ENCODE measurements around the gene AVEN.

Gene AVEN

GRCh38 chr15:33994005-33994615 is 44.9 kb downstream of the AVEN start:
- in situ Hi-C loops (cut with HindIII; ENCODE audit: low pct_ligation_motif_present, low sequenced_read_pairs) = loop anchor here (25.0 kb wide), 1 partner anchor 257 kb away; no protein-coding TSS in a partner anchor

DNA sequence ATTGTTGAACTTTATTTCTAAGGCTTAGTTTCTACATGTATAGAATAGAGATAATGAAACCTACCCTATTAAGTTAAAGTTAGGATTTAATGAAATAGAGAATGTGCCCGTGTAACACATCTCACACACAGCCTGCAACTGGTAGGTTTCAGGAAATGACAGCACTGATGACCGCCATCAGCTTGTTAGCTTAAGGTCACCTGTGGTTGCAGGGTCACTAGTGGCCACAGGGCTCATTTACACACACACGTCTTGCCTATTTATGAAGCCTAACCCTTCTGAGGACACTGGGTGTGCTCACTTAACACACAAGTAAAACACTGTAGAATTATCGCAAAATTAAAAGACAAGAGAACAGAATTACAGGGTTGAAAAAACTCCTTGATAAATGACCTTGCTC is 50.6 kb downstream of the AVEN start:
- H3K27ac ChIP-seq = no peak overlapping the region
- no peaks in the 10 kb centered on the region for H3K36me3 ChIP-seq (replicated peaks)
- H3K27me3 ChIP-seq (replicated peaks) = no peaks in the 10 kb centered on the region
- peak; percentile 52 for DNase-seq
- TF ChIP-seq, protein P1, sequence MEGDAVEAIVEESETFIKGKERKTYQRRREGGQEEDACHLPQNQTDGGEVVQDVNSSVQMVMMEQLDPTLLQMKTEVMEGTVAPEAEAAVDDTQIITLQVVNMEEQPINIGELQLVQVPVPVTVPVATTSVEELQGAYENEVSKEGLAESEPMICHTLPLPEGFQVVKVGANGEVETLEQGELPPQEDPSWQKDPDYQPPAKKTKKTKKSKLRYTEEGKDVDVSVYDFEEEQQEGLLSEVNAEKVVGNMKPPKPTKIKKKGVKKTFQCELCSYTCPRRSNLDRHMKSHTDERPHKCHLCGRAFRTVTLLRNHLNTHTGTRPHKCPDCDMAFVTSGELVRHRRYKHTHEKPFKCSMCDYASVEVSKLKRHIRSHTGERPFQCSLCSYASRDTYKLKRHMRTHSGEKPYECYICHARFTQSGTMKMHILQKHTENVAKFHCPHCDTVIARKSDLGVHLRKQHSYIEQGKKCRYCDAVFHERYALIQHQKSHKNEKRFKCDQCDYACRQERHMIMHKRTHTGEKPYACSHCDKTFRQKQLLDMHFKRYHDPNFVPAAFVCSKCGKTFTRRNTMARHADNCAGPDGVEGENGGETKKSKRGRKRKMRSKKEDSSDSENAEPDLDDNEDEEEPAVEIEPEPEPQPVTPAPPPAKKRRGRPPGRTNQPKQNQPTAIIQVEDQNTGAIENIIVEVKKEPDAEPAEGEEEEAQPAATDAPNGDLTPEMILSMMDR (IDR thresholded peaks at IDR 0.05; ENCODE audit: low read depth, low read length, missing control alignments) = no peak
- no peak overlapping the region for H3K4me3 ChIP-seq (ENCODE audit: low read depth, low read length)
- in situ Hi-C loops (cut with HindIII; ENCODE audit: low pct_ligation_motif_present, low sequenced_read_pairs) = loop anchor here (25.0 kb wide), 1 partner anchor 251 kb away; no protein-coding TSS in a partner anchor

More at GRCh38 chr15:33994005-33994615, 44.9 kb downstream of the AVEN start:
- no peak overlapping the region for H3K4me3 ChIP-seq (ENCODE audit: low read depth, low read length)
- no peaks in the 10 kb centered on the region for H3K27me3 ChIP-seq (replicated peaks)
- TF ChIP-seq, protein P1 (IDR thresholded peaks at IDR 0.05; ENCODE audit: low read depth, low read length, missing control alignments) = peak; percentile 70
- peak; percentile 54 for DNase-seq
- no peaks in the 10 kb centered on the region for H3K36me3 ChIP-seq (replicated peaks)
- H3K27ac ChIP-seq = no peak overlapping the region

GRCh38 chr15:33987444-33987843 is 51.6 kb downstream of the AVEN start:
- TF ChIP-seq, protein P1 (IDR thresholded peaks at IDR 0.05; ENCODE audit: low read depth, low read length, missing control alignments) = no peak
- in situ Hi-C loops (cut with HindIII; ENCODE audit: low pct_ligation_motif_present, low sequenced_read_pairs) = loop anchor here (25.0 kb wide), 1 partner anchor 250 kb away; no protein-coding TSS in a partner anchor
- no peak overlapping the region for H3K4me3 ChIP-seq (ENCODE audit: low read depth, low read length)

DNA sequence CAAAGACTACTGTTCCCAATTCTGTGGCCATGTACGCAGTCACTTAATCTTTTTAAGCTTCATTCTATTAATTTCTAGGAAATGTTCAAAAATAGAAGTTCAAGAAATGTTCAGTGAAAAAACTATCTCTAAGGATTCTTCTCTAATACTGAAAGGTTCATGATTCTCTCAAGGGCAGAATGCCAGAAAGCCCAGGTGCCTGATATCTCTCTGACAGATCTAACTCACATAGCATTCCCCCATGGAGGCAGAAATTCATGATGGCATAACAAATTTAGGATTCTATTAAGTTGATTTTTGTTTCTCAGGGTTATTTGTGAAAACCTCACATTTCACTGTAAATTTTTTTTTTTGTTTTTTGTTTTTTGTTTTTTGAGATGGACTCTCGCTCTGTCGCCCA is 53.3 kb downstream of the AVEN start:
- DNase-seq = peak; percentile 24
- Histone ChIP-seq H3K4me3 (ENCODE audit: low read depth, low read length) (no peak overlapping the region), H3K27ac (peak overlapping the region; percentile 72), H3K27me3 (replicated peaks) (no peaks in the 10 kb centered on the region), H3K36me3 (replicated peaks) (no peaks in the 10 kb centered on the region)
- TF ChIP-seq, protein P1 (IDR thresholded peaks at IDR 0.05; ENCODE audit: low read depth, low read length, missing control alignments) = no peak
- in situ Hi-C loops (cut with HindIII; ENCODE audit: low pct_ligation_motif_present, low sequenced_read_pairs) = loop anchor here (25.0 kb wide), 1 partner anchor 248 kb away; no protein-coding TSS in a partner anchor

More at GRCh38 chr15:33987444-33987843, 51.6 kb downstream of the AVEN start:
- no peak for DNase-seq
- Histone ChIP-seq H3K27me3 (replicated peaks) (no peaks in the 10 kb centered on the region), H3K36me3 (replicated peaks) (no peaks in the 10 kb centered on the region), H3K27ac (no peak overlapping the region)

- in situ Hi-C loops (cut with HindIII; ENCODE audit: low pct_ligation_motif_present, low sequenced_read_pairs) = loop anchor here (25.0 kb wide), 1 partner anchor 248 kb away; no protein-coding TSS in a partner anchor
- Histone ChIP-seq H3K4me3 (ENCODE audit: low read depth, low read length) (no peak overlapping the region), H3K36me3 (replicated peaks) (no peaks in the 10 kb centered on the region), H3K27ac (peak overlapping the region; percentile 72), H3K27me3 (replicated peaks) (no peaks in the 10 kb centered on the region)
- peak; percentile 90 for DNase-seq
- TF ChIP-seq, protein P1 (IDR thresholded peaks at IDR 0.05; ENCODE audit: low read depth, low read length, missing control alignments) = no peak
Measured at GRCh38 chr15:33985287-33985686, 53.7 kb downstream of the AVEN start.
